NCI-H1105 treated with DMSO at 0.1 percent for 48 hours (cell line): Measurements from ENCODE around the gene FBXL7.

Experiments used
- DNase-seq: peaks from one replicate; lab custom pipeline; 2025; lab: John Stamatoyannopoulos, UW

Gene FBXL7

GRCh38 chr5:15499528-15500324, at the start of gene FBXL7:
Gene FBXL7 (plus strand): TSS chr5:15500180.
- peak; percentile 76 for DNase-seq

DNA sequence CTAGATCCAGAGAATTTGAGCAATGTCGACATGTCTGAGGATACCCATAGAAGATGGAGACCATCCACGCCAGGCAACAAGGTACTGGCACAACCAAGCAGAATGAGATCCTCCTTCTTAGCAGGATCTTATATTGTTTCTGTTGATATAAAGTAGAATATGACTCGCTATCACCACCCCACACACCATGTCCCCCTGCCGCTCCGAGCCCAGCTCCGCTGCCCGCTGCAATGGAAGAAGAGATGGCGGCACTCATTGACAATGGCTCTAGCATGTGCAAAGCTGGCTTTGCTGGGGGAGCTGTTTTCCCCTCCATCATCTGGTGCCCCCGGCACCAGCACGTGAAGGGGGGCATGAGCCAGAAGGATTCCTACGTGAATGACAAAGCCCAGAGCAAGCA, 49.5 kb upstream of the FBXL7 start:
- DNase-seq, result no peak

- no peak for DNase-seq
Observed at GRCh38 chr5:15450949-15451348, 49.0 kb upstream of the FBXL7 start.

DNA sequence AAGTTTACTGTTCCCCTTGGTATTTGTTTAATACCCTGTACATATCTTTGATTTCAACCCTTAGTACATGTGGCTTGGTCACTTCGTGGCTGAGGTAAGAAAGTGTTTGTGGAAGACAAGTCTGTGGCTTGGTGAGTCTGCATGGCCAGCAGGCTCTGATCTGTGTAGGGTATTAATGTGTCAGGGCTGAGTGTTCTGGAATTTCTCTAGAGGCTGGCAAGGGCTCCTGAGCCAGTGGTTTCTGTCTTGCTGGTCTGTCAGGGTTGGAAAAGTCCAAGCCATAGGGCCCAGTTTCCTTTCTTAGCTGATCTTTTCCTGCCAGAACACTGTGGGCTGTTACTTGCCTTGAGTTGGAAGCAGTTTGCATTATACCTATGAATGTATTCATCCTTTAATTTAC, 48.0 kb upstream of the FBXL7 start:
- DNase-seq, result no peak

GRCh38 chr5:15452781-15453180, 47.2 kb upstream of the FBXL7 start:
- DNase-seq, result no peak

DNA sequence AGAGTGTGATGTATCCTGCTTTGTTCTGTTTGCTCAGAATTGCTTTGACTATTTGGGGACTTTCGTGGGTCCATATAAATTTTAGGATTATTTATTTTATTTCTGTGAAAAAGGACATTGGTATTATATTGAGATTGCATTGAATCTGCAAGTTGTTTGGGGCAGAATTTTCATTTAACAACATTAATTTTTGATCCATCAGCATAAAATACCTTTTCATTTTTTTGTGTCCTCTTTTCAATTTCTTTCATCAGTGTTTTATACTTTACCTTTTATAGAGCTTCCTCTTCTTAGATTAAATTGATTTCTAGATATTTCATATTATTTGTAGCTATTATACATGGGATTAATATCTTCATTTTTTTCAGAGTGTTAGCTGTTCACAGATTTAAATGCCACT, 40.8 kb upstream of the FBXL7 start:
- DNase-seq, result no peak

DNA sequence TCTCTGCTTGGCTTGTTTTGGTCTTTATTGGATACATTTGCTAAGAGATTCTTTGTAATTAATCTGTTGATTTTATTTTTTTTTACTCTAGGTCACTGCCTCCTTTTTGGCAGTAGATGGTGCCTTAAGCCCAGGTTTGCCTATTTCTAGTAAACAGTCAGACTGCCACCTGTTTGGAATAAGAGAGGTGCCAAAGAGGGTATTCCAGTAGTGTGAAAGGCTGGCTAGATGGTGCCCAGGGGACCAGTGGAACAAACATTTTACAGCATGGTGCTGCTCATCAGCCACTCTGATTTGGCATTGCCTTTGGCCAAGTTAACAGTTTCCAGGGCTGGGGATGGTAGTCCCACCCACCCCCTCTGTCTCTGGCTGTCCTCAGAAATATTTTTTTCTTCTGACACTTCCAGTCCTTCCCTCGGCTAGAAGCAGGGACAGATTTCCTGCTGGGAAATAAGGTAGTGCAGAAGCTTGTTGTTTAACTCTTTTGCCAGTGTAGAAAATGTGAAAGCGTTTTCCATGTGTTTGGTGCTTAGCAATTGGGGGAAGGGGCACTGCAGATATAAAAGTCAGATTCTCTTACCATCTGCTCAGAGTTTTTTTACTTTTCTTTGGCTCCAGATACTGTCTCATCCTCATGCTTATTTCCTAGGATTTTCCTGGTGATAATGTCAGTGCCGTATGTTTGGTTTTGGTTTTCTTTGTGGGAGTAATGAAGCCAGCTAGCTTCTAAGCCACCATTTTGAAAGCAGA, 36.6 kb upstream of the FBXL7 start:
- peak; percentile 72 for DNase-seq

GRCh38 chr5:15472116-15472515, 27.9 kb upstream of the FBXL7 start:
- DNase-seq, result no peak

GRCh38 chr5:15474143-15474719, 25.7 kb upstream of the FBXL7 start:
- DNase-seq, result no peak

GRCh38 chr5:15475367-15475766, 24.6 kb upstream of the FBXL7 start:
- no peak for DNase-seq

DNA sequence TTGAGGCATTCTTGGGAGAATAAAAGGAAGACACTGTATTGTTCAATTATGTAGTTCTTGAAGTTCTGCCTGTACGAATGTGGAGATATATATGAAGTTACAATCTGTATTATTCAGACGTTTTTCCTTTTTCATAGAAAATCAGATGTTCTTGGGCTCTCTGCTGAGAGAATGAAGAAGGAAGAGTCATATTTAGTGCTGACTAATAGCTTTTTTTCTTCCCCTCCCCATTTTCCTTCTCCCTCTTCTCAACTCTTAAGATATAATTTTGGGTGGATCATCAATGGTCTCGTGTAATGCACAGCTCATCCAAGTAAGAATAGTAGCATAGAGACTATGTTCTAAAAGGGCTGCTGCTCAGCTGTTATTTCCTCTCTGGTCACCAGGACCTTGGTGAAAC, 23.0 kb upstream of the FBXL7 start:
- DNase-seq, result no peak

DNA sequence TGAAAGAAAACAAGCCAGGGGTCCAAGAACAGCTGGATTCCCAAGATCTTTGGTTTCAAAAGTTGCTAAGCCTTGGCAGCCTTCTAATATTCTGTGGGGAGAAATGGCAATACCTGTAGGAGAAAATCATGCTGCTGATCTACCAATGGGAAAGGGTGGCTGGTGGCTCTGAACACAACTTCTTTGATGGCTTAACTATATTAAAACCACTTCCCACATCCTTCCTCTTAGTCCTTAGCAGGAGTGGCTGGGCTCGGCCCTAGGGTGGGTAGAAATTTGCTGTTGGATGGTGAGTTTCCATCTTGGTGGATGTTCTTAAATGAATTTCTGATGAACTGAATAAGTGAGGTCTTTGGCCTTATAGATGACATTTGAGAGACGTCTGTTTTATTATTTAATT, 19.5 kb upstream of the FBXL7 start:
- DNase-seq, result no peak

DNA sequence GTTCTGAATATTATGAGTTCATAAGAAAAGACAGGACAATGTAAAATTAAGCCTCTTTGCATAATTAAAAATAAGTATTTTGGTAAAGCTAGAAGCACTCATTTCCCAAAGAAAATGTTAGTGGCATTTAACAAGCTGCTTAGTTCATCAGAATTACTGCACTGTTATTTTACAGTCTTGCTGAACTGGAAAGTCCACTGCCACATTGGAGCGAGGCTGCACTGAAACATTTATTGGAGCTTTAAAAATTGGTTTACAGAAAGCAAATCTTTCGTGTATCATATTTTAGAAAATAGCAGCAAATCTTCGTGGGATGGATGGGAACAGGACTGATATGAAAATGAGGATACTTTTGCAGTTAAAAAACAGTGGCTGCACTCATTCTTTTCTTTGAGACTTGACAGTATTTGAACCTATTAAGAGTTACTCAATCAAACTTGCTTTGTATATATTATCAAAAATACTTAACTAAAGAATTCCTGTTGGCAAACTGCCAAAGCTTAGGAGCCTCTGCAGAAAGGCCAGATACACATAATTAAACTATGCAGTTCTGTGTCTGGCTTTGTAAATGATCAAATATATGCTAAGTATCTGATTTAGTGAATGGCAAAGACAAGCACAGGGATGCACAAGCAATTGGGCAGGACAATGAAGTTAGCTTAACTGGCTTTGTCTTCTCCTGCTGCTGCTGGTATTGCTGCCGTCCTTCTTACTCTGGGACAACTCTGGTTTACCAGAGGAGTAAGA, 16.5 kb upstream of the FBXL7 start:
- DNase-seq, result peak; percentile 48

DNA sequence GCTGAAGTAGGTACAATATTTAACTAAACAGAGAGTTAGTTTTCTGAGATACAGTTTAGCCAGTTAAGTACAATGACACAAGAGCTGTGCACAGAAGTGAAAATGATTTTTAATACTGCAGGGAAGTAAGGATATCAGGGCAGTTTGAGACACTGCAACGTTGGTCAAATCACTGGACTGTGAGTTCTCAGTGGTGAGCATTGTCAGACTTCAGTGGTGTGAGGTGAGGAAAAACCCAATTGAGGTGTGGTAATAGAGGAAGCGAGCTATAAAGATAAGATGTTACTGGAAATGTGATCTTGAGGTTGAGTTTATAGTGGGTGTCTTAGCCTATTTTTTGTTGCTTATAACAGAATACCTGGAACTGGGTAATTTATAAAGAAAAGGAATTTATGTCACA, 12.8 kb upstream of the FBXL7 start:
- no peak for DNase-seq

DNA sequence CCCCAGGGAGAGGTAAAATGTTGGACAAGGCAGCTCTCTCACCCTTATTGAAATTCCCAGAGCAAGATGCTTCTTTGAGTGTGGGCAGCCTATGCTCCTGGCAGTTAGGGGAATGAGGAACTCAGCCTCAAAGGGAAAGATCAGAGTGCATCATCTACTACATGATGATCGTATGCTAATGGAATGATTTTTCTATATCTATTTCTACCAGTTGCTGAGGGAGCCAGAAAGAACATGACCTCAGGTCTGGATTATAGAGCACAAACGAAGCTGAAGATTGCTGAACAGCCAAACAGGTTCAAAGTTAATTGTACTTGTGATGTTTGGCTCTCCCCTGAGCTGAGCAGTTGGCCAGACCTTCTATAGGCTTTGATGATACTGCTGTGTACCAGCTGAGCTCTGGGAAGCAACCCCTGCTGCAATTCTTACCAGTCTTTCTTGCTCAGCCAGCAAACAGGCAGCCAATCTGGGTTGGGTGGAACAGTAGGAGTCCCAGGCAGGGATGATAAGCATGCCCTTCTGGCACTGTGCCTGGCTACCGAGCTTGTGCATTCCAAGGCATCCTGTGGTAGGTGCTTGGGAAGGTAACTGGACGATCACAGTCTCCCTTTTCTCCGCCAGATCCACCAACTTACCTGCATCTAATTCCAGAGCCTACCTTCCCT, 10.3 kb upstream of the FBXL7 start:
- no peak for DNase-seq

GRCh38 chr5:15492545-15492944, 7.4 kb upstream of the FBXL7 start:
- DNase-seq, result no peak

DNA sequence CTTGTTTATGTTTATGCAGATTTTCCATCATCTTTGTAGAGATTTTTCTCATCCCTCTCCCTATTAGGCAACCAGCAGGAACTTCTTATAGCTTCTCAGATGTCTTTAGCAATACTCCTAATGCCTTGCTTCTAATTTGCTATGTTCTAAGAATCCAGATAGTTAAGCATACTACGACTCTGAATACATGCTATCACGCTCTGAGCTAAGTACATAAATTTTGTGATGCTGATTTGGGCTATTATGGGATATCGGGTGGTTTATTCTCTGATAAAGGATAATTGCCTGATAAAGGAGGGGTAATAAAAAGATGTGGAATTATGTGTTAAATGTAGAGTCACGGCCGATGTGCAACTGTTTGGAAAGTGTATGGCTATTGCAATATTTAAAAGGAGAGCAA, 6.5 kb upstream of the FBXL7 start:
- no peak for DNase-seq

GRCh38 chr5:15495026-15495425, 5.0 kb upstream of the FBXL7 start:
- DNase-seq, result no peak

DNA sequence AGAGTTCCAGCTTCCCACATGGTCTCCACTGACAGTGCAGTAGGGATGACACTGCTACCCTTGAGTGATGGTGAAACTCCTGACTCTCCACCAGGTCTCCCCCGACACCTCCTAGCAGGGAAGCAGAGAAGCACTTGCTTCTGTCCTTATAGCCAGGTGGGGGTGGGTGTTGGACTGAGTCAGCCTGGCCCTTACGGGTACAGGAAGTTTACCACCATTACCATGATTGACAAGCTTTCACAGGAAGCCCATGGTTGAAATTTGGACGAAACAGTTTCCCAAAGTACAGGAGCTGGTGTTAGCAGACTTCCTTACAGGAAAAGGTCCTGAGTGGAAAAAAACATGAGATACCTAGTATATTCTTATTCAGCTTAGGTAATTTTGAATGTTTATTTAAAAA, 3.1 kb upstream of the FBXL7 start:
- no peak for DNase-seq

GRCh38 chr5:15500325-15501001, 483 bp downstream of the FBXL7 start:
- no peak for DNase-seq

DNA sequence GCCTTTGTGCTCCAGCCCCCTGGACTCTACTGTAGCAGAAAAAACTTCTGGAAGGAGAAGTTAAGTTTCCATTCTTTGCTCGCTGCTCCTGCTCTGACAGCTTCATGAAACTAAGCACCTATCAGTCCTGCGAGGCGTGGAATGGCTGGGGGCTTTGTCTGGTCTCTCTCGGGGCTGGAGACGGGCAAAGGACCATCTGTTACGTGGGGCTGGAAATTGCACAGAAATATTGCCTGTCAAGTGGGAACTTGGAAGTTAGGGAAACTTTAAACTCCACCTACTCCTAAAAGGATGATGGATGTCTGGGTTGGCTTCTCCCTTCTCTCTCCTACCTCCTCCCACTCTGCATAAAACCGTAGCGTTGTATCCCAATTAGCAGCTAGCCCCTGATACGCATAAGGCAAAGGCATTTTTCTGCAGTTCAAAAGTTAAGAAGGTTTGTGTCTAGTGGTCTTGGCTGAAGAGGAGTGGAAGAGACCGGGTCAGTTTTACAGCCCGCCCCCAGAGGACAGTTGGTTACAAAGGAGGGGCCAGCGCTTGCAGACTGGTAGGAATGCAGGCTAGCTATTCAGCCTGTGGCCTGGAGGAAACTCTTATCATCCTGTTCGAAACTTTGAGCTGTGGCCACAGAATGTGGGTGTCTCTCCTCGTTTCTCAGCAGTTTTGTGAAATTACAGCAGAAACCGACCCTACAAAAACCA, 1.3 kb downstream of the FBXL7 start:
- no peak for DNase-seq
